ENCODE data around the gene HOXA13.
A peak's percentile ranks its signal among the peaks of the same experiment; 100 is the strongest.

The HOXA13 gene

GRCh38 chr7:27217951-27218350 is 18.1 kb upstream of the HOXA13 start:
- Histone ChIP-seq H3K4me3 (ENCODE audit: low read depth, low read length) (no peak overlapping the region), H3K9me3 (ENCODE audit: control insufficient read depth, insufficient read depth, low read depth, low read length) (no peaks in the 10 kb centered on the region), H3K27ac (ENCODE audit: extremely low read depth, low read depth, low read length) (no peak overlapping the region), H3K36me3 (ENCODE audit: control insufficient read depth in 2 of 2, insufficient read depth in 1 of 2, low read length in 2 of 2) (no peaks in the 10 kb centered on the region), H3K4me1 (ENCODE audit: control insufficient read depth, insufficient read depth, low read length) (no peaks in the 10 kb centered on the region)
- TF ChIP-seq ZNF2 (tag by site-specific recombination; IDR thresholded peaks at IDR 0.05) (no peak), ZFP41 (tag by site-specific recombination; IDR thresholded peaks at IDR 0.05; ENCODE audit: borderline replicate concordance) (no peak), ZNF521 (tag by site-specific recombination; IDR thresholded peaks at IDR 0.05) (no peak), ZNF302 (tag by site-specific recombination; IDR thresholded peaks at IDR 0.05; ENCODE audit: low read depth) (no peak), ZNF366 (tag by site-specific recombination; conservative IDR thresholded peaks at IDR 0.05) (peak; percentile 59), KLF9 (tag by site-specific recombination; IDR thresholded peaks at IDR 0.05; ENCODE audit: low read depth) (no peak)
- CTCF ChIA-PET = no interaction called here
- POLR2A ChIA-PET = no interaction called here

GRCh38 chr7:27215356-27215755 is 15.5 kb upstream of the HOXA13 start:
- H3K4me1 ChIP-seq (ENCODE audit: control insufficient read depth, insufficient read depth, low read length) = peaks cover 4% of the 10 kb centered on the region; the same call in 1 of the 2 replicates
- ChIA-PET CTCF (interaction anchor here (1.6 kb wide), 1 partner anchor 20 kb away, joined by 3 read pairs; no protein-coding TSS in a partner anchor), POLR2A (no interaction called here)
- no peak overlapping the region for H3K4me3 ChIP-seq (ENCODE audit: low read depth, low read length)
- no peak for TF ChIP-seq ZSCAN4 (tag by site-specific recombination; IDR thresholded peaks at IDR 0.05)
- no peak for TF ChIP-seq ZBTB21 (tag by site-specific recombination; IDR thresholded peaks at IDR 0.05)
- TF ChIP-seq ZNF626 (tag by site-specific recombination; IDR thresholded peaks at IDR 0.05) = no peak
- no peak for TF ChIP-seq ZBTB20 (tag by site-specific recombination; IDR thresholded peaks at IDR 0.05)
- TF ChIP-seq ZNF747 (tag by site-specific recombination; IDR thresholded peaks at IDR 0.05) = no peak
- H3K36me3 ChIP-seq (ENCODE audit: control insufficient read depth in 2 of 2, insufficient read depth in 1 of 2, low read length in 2 of 2) = no peaks in the 10 kb centered on the region
- no peaks in the 10 kb centered on the region for H3K9me3 ChIP-seq (ENCODE audit: control insufficient read depth, insufficient read depth, low read depth, low read length)
- no peak overlapping the region for H3K27ac ChIP-seq (ENCODE audit: extremely low read depth, low read depth, low read length)

GRCh38 chr7:27214239-27214950 is 14.5 kb upstream of the HOXA13 start:
- POLR2A ChIA-PET = no interaction called here

More at GRCh38 chr7:27214239-27214950, 14.5 kb upstream of the HOXA13 start:
- CTCF ChIA-PET = interaction anchor here (0.7 to 1.6 kb wide), 2 partner anchors 19 to 724 kb away, joined by 3 read pairs; no protein-coding TSS in a partner anchor
- no peaks in the 10 kb centered on the region for H3K36me3 ChIP-seq (ENCODE audit: control insufficient read depth in 2 of 2, insufficient read depth in 1 of 2, low read length in 2 of 2)
- no peak for TF ChIP-seq ZNF10 (tag by site-specific recombination; IDR thresholded peaks at IDR 0.05)
- TF ChIP-seq ZNF211 (tag by site-specific recombination; IDR thresholded peaks at IDR 0.05; ENCODE audit: low read depth) = no peak
- TF ChIP-seq ZNF843 (tag by site-specific recombination; IDR thresholded peaks at IDR 0.05) = no peak
- no peak for TF ChIP-seq ZFP69B (tag by site-specific recombination; IDR thresholded peaks at IDR 0.05)
- TF ChIP-seq ZNF837 (tag by site-specific recombination; IDR thresholded peaks at IDR 0.05) = no peak
- TF ChIP-seq ZNF791 (tag by site-specific recombination; IDR thresholded peaks at IDR 0.05) = no peak
- no peak for TF ChIP-seq ZNF701 (tag by site-specific recombination; IDR thresholded peaks at IDR 0.05)
- no peak for TF ChIP-seq GLI4 (tag by site-specific recombination; IDR thresholded peaks at IDR 0.05)
- TF ChIP-seq ZNF530 (tag by site-specific recombination; IDR thresholded peaks at IDR 0.05; ENCODE audit: low read depth) = no peak
- no peak for TF ChIP-seq ZNF704 (tag by site-specific recombination; IDR thresholded peaks at IDR 0.05)
- no peak for TF ChIP-seq ZNF561 (tag by site-specific recombination; IDR thresholded peaks at IDR 0.05; ENCODE audit: borderline replicate concordance)
- TF ChIP-seq BCL11B (tag by site-specific recombination; IDR thresholded peaks at IDR 0.05; ENCODE audit: low read depth) = no peak
- TF ChIP-seq ZNF157 (tag by site-specific recombination; IDR thresholded peaks at IDR 0.05) = no peak
- TF ChIP-seq ZNF514 (tag by site-specific recombination; IDR thresholded peaks at IDR 0.05) = no peak
- TF ChIP-seq ZFHX2 (tag by site-specific recombination; conservative IDR thresholded peaks at IDR 0.05) = no peak
- no peaks in the 10 kb centered on the region for H3K9me3 ChIP-seq (ENCODE audit: control insufficient read depth, insufficient read depth, low read depth, low read length)
- H3K4me3 ChIP-seq (ENCODE audit: low read depth, low read length) = no peak overlapping the region
- peaks cover 4% of the 10 kb centered on the region; the same call in 1 of the 2 replicates for H3K4me1 ChIP-seq (ENCODE audit: control insufficient read depth, insufficient read depth, low read length)
- H3K27ac ChIP-seq (ENCODE audit: extremely low read depth, low read depth, low read length) = no peak overlapping the region
